ENCODE measurements around the gene CHM. TPM values are rescaled to one million over a fixed set of nuclear protein-coding genes. Genes with fewer than 3 reads are reported as not detected.
"Not testable (repeated sequence)": the region's sequence is repeated elsewhere in the genome, so short reads cannot be mapped to it uniquely, and the experiment has no call there.

The CHM gene
- total RNA-seq, 1 donor from 2014 or later, result 6.3 TPM

DNA sequence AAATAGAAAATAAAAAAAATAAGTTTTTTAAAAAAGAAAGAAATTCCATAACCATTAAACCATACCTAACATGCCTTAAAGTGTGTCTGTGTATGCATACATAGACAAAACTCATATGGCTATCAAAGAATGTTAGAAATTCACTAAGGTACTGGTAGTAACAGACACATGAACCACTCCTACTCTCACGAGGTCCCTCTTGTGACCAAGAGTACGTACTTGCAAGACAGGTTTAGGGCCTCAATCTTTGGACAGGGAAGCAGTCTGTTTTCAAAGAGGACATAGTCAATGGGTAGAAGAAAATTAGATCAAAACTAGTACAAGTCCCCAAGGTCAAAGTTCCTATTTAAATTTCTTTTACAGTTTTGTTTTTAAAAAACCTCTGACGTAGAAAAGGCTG is 117.3 kb downstream of the CHM start:
- H3K4me1 ChIP-seq, result no peaks in the 10 kb centered on the region
- H3K27ac ChIP-seq, result no peak overlapping the region
- no peaks in the 10 kb centered on the region for H3K36me3 ChIP-seq
- no peaks in the 10 kb centered on the region for H3K9me3 ChIP-seq
- intact Hi-C loops (cut with DNase I), result no loop called here
- no peak overlapping the region for H3K4me3 ChIP-seq
- no peak for TF ChIP-seq CTCF (IDR thresholded peaks at IDR 0.05)
- H3K27me3 ChIP-seq, result no peaks in the 10 kb centered on the region
- DNase-seq (ENCODE audit: low spot score in 2 of 2), result no peak

- no peak for DNase-seq (ENCODE audit: low spot score in 2 of 2)
- no peaks in the 10 kb centered on the region for H3K36me3 ChIP-seq
- H3K27me3 ChIP-seq, result no peaks in the 10 kb centered on the region
- no peaks in the 10 kb centered on the region for H3K9me3 ChIP-seq
- no peak overlapping the region for H3K27ac ChIP-seq
- intact Hi-C loops (cut with DNase I), result no loop called here
- no peak for TF ChIP-seq CTCF (IDR thresholded peaks at IDR 0.05)
- no peak overlapping the region for H3K4me3 ChIP-seq
- H3K4me1 ChIP-seq, result no peaks in the 10 kb centered on the region
These were observed 118.8 kb downstream of the CHM start for GRCh38 chrX:85928606-85929005.

GRCh38 chrX:85927740-85928139 is 119.6 kb downstream of the CHM start:
- DNase-seq (ENCODE audit: low spot score in 2 of 2), result no peak
- Histone ChIP-seq H3K4me3 (no peak overlapping the region), H3K27me3 (no peaks in the 10 kb centered on the region), H3K27ac (no peak overlapping the region), H3K9me3 (no peaks in the 10 kb centered on the region), H3K36me3 (no peaks in the 10 kb centered on the region), H3K4me1 (no peaks in the 10 kb centered on the region)
- TF ChIP-seq CTCF (IDR thresholded peaks at IDR 0.05), result no peak
- intact Hi-C loops (cut with DNase I), result no loop called here

GRCh38 chrX:85922821-85923220 is 124.5 kb downstream of the CHM start:
- Histone ChIP-seq H3K27me3 (no peaks in the 10 kb centered on the region), H3K4me1 (no peaks in the 10 kb centered on the region), H3K9me3 (no peaks in the 10 kb centered on the region), H3K36me3 (no peaks in the 10 kb centered on the region), H3K4me3 (no peak overlapping the region), H3K27ac (no peak overlapping the region)
- no peak for TF ChIP-seq CTCF (IDR thresholded peaks at IDR 0.05)
- no peak for DNase-seq (ENCODE audit: low spot score in 2 of 2)
- intact Hi-C loops (cut with DNase I), result no loop called here

- H3K4me3 ChIP-seq; intact Hi-C loops (cut with DNase I); H3K9me3 ChIP-seq; H3K27me3 ChIP-seq; H3K4me1 ChIP-seq; H3K27ac ChIP-seq; DNase-seq (ENCODE audit: low spot score in 2 of 2); H3K36me3 ChIP-seq: not testable (repeated sequence)
These were observed 130.6 kb downstream of the CHM start for GRCh38 chrX:85916656-85917280.

GRCh38 chrX:85914431-85914830 is 132.9 kb downstream of the CHM start:
- Histone ChIP-seq H3K4me1 (no peaks in the 10 kb centered on the region), H3K27ac (no peak overlapping the region), H3K27me3 (no peaks in the 10 kb centered on the region), H3K36me3 (no peaks in the 10 kb centered on the region), H3K4me3 (no peak overlapping the region), H3K9me3 (no peaks in the 10 kb centered on the region)
- intact Hi-C loops (cut with DNase I), result no loop called here
- DNase-seq (ENCODE audit: low spot score in 2 of 2), result no peak
- TF ChIP-seq CTCF (IDR thresholded peaks at IDR 0.05), result no peak

All from ascending aorta (tissue), 2 donors.